K562 (cell line): ENCODE data around the gene ZNF586. TPM values are rescaled to one million over a fixed set of nuclear protein-coding genes. Genes with fewer than 3 reads are reported as not detected.

Experiments used
- ATAC-seq: fragments of 200-7000 bp; cut with Tn5 transposase; 3 replicates; pipeline ENCODE4 v1.9.1; 2020; ENCODE audit warnings: moderate library complexity
- BruUV-seq: library from RNA; stranded (reverse); fragments of 400-500 nt; replicated peaks from 2 replicates; lab custom pipeline; 2021; lab: Mats Ljungman, UMichigan
- CTCF ChIA-PET: fragments of 300-600 bp; formaldehyde crosslinking; extraction: SDS; loops from one replicate; lab custom pipeline; 2021; ENCODE audit warnings: low intra/inter-chr PET ratio; lab: Yijun Ruan, JAX
- POLR2A ChIA-PET: fragments of 300-600, 350-650 bp; sonication (Branson Sonifier 250); formaldehyde crosslinking; extraction: SDS; loops from one replicate; lab custom pipeline; 2021; ENCODE audit warnings: antibody characterized with exemption, inconsistent platforms; lab: Yijun Ruan, JAX
- DNase-seq, 4 experiments: peaks; one replicate each; pipeline versions ENCODE4 v3.0.0 to v3.0.0-alpha.2; 2011 to 2018; ENCODE audit warnings: low spot score in 3 of 4, mixed read lengths in 3 of 4; ENCODE audit errors: extremely low read depth in 1 of 4
- FAIRE-seq: peaks from 2 replicates; lab custom pipeline; 2011; peaks lifted over from hg19 to GRCh38; lab: Jason Lieb, UNC
- H2AFZ ChIP-seq: 2 replicates; pipeline ENCODE4 v1.6.0; 2011; ENCODE audit warnings: low read depth, low read length, control low read depth, inconsistent platforms
- H3K27ac ChIP-seq: fragments of 200-600 bp; 3 replicates; pipeline ENCODE4 v1.8.0; 2011; ENCODE audit warnings: low read depth, mild to moderate bottlenecking, control low read depth, inconsistent platforms, low read length, moderate library complexity, mixed read lengths; ENCODE audit errors: extremely low read depth
- H3K27me3 ChIP-seq, 2 experiments: fragments of 300-600 bp in 1 of 2; 2 replicates in 1 of 2; 3 replicates in 1 of 2; pipeline versions ENCODE4 v1.6.0 to v1.8.0; 2011; ENCODE audit warnings: inconsistent platforms in 2 of 2, low read length in 2 of 2, mild to moderate bottlenecking in 1 of 2, mixed read lengths in 1 of 2, moderate library complexity in 1 of 2; ENCODE audit not compliant: control insufficient read depth in 2 of 2, insufficient read depth in 2 of 2
- H3K36me3 ChIP-seq: fragments of 300-600 bp; 3 replicates; pipeline ENCODE4 v1.8.0; 2011; ENCODE audit warnings: mild to moderate bottlenecking, low read length, inconsistent platforms; ENCODE audit not compliant: control insufficient read depth, insufficient read depth
- H3K4me1 ChIP-seq, 2 experiments: fragments of 200-600 bp in 1 of 2; replicated peaks in 1 of 2; 2 replicates in 1 of 2; 3 replicates in 1 of 2; pipeline versions ENCODE4 v1.5.1 to v1.8.0; 2011; ENCODE audit warnings: inconsistent platforms in 2 of 2, low read length in 2 of 2, mild to moderate bottlenecking in 1 of 2, mixed read lengths in 1 of 2, moderate library complexity in 1 of 2; ENCODE audit not compliant: control insufficient read depth in 2 of 2, insufficient read depth in 2 of 2
- H3K4me2 ChIP-seq: 2 replicates; pipeline ENCODE4 v1.6.1; 2011; ENCODE audit warnings: low read length, control low read depth, inconsistent platforms, mixed read lengths; ENCODE audit not compliant: insufficient read depth
- H3K4me3 ChIP-seq: fragments of 200-600 bp; sonication (generic), shearing (Covaris generic); 2 replicates; pipeline ENCODE4 v1.5.1; 2016; ENCODE audit warnings: control low read depth, inconsistent platforms
- H3K79me2 ChIP-seq: fragments of 200-600 bp; 3 replicates; pipeline ENCODE4 v1.8.0; 2011; ENCODE audit warnings: low read length, inconsistent platforms; ENCODE audit not compliant: control insufficient read depth, insufficient read depth
- H3K9ac ChIP-seq, 2 experiments: 2 replicates each; pipeline versions ENCODE4 v1.6.0 to v1.6.1; 2011; ENCODE audit warnings: low read depth in 2 of 2, low read length in 2 of 2, control low read depth in 1 of 2, inconsistent platforms in 1 of 2, mild to moderate bottlenecking in 1 of 2, mixed read lengths in 1 of 2; ENCODE audit not compliant: insufficient read depth in 1 of 2
- H3K9me1 ChIP-seq: one replicate; pipeline ENCODE4 v1.6.0; 2011; ENCODE audit warnings: inconsistent platforms, mild to moderate bottlenecking, low read length, moderate library complexity; ENCODE audit not compliant: control insufficient read depth, insufficient read depth
- H3K9me3 ChIP-seq: replicated peaks from 2 replicates; pipeline ENCODE4 v1.5.1; 2011; ENCODE audit warnings: low read depth, low read length, inconsistent platforms; ENCODE audit not compliant: control insufficient read depth, insufficient read depth
- H4K20me1 ChIP-seq: replicated peaks from 2 replicates; pipeline ENCODE4 v1.6.1; 2011; ENCODE audit warnings: low read length, inconsistent platforms, mixed read lengths; ENCODE audit not compliant: control insufficient read depth, insufficient read depth
- ATF3 ChIP-seq, 2 experiments: fragments of 450-650 bp in 1 of 2; sonication (generic) in 1 of 2; formaldehyde crosslinking in 1 of 2; IDR thresholded peaks in 1 of 2; conservative IDR thresholded peaks in 1 of 2; 2 replicates each; pipeline versions ENCODE4 v1.6.1 to v1.8.1; 2016 to 2023; ENCODE audit warnings: mild to moderate bottlenecking in 2 of 2, moderate library complexity in 2 of 2, inconsistent platforms in 1 of 2, missing genetic modification reagents in 1 of 2
- CEBPG ChIP-seq, 3 experiments: fragments of 200-800 bp in 1 of 3; sonication (Bioruptor generic) in 1 of 3; sonication (generic) in 1 of 3; formaldehyde crosslinking in 1 of 3; IDR thresholded peaks in 2 of 3; conservative IDR thresholded peaks in 1 of 3; 2 replicates each; pipeline versions ENCODE4 v1.6.1 to v1.8.0; 2016 to 2022; ENCODE audit warnings: missing compliant biosample characterization in 2 of 3, missing genetic modification characterization in 2 of 3, mild to moderate bottlenecking in 1 of 3, missing genetic modification reagents in 1 of 3
- ESRRA ChIP-seq: fragments of 450-650 bp; IDR thresholded peaks from 2 replicates; pipeline ENCODE4 v1.6.1; 2014; ENCODE audit warnings: low read depth, mild to moderate bottlenecking, moderate library complexity, borderline replicate concordance
- RBBP5 ChIP-seq: fragments of 200-600 bp; sonication (generic); IDR thresholded peaks from 2 replicates; pipeline ENCODE4 v1.6.1; 2012; ENCODE audit warnings: borderline replicate concordance, mild to moderate bottlenecking, low read length, control low read depth, inconsistent platforms; ENCODE audit not compliant: insufficient read depth, poor library complexity, severe bottlenecking
- RCOR1 ChIP-seq, 2 experiments: IDR thresholded peaks; 2 replicates each; pipeline ENCODE4 v1.6.1; 2012; ENCODE audit warnings: low read depth in 2 of 2, low read length in 2 of 2, borderline replicate concordance in 1 of 2, improper control_type of control experiment in 1 of 2
- SOX6 ChIP-seq: fragments of 450-650 bp; IDR thresholded peaks from 2 replicates; pipeline ENCODE4 v1.6.1; 2014; ENCODE audit warnings: mild to moderate bottlenecking
- WGBS: fragments of 100-300 bp; shearing (Covaris generic); methylation state at CpG from one replicate; pipeline ENCODE4 v1.1.6; 2016; ENCODE audit warnings: low coverage, mixed read lengths; ENCODE audit not compliant: insufficient coverage; ENCODE audit errors: missing lambda C conversion rate; 5-methylcytosine and 5-hydroxymethylcytosine counted together
- in situ Hi-C: fragments of 300-500 bp; cut with MboI; formaldehyde crosslinking; loops from 4 replicates; pipeline ENCODE4 v1.15.0; 2018; ENCODE audit warnings: inconsistent platforms, mixed read lengths
- intact Hi-C: fragments of 100-400 bp; cut with micrococcal nuclease; formaldehyde crosslinking; loops from 2 replicates; pipeline ENCODE4 v1.14.2; 2022
- polyA plus RNA-seq, 8 experiments: library from polyadenylated mRNA; depleted of rRNA in 4 of 8; stranded (reverse) in 5 of 8; unstranded in 3 of 8; fragments of >200 nt; fragmentation: Nextera tagmentation in 2 of 8; fragmentation: Illumina TruSeq in 1 of 8; extraction: Ambion mirVana in 2 of 8; extraction: Trizol in 1 of 8; gene quantifications; 2 replicates each; pipeline versions ENCODE4 v1.2.1 to v1.2.3, GENCODE V29; 2011 to 2014; ENCODE audit warnings: inconsistent platforms in 1 of 8, missing spikeins in 1 of 8
- total RNA-seq, 7 experiments: library from RNA; depleted of rRNA in 6 of 7; stranded (reverse); fragments of >200 nt in 6 of 7; fragmentation: Illumina TruSeq in 2 of 7; extraction: Trizol in 2 of 7; gene quantifications; 2 replicates each; pipeline versions ENCODE4 v1.2.1 to v1.2.3, GENCODE V29; 2011 to 2021; ENCODE audit warnings: low replicate concordance in 1 of 7

The ZNF586 gene
- total and polyA plus RNA-seq, 9 of the 15 experiments (the other 6 are each of a cell fraction or from before 2014, with no cell fraction given): 2.5 to 12.6 (median 8.4) TPM

- Histone ChIP-seq H3K9me1 (peaks cover 2% of the 10 kb centered on the region), H3K36me3 (peaks cover 45% of the 10 kb centered on the region), H3K4me2 (no peak overlapping the region), H4K20me1 (no peaks in the 10 kb centered on the region), H2AFZ (no peak overlapping the region), H3K27ac (no peak overlapping the region), H3K9ac (no peak overlapping the region), H3K9me3 (no peaks in the 10 kb centered on the region), H3K4me3 (no peak overlapping the region), H3K79me2 (peaks cover 22% of the 10 kb centered on the region), H3K27me3 (no peaks in the 10 kb centered on the region), H3K4me1 (peaks cover 7 to 12% of the 10 kb centered on the region in 2 experiments; a peak in 4 of 5 replicates)
- no peak for TF ChIP-seq CEBPG (CRISPR knock-in tag; IDR thresholded peaks at IDR 0.05)
- TF ChIP-seq CEBPG (tag; conservative IDR thresholded peaks at IDR 0.05 in 1 of 2, IDR thresholded peaks at IDR 0.05 in 1 of 2): peak in 1 of 2 experiments; percentile 69; a peak in 2 of 4 replicates
- peak; percentile 24; the same call in 1 of the 2 replicates for TF ChIP-seq ESRRA
- 0 out of 4 replicates have a peak, but pooled peaks of 1 of the 2 experiments have one; percentile 7 for TF ChIP-seq RCOR1 (IDR thresholded peaks at IDR 0.05; ENCODE audit: borderline replicate concordance in 1 of 2, low read depth in 2 of 2, low read length in 2 of 2)
- TF ChIP-seq ATF3 (IDR thresholded peaks at IDR 0.05): peak; percentile 19; the same call in 1 of the 2 replicates
- no peak for TF ChIP-seq ATF3 (CRISPR knock-in tag; conservative IDR thresholded peaks at IDR 0.05)
- TF ChIP-seq RBBP5: no peak
- peak; percentile 59; the same call in 1 of the 2 replicates for TF ChIP-seq SOX6
- FAIRE-seq (no peak), DNase-seq (no peak), ATAC-seq (no peak)
- no TSS peak for BruUV-seq
- CTCF ChIA-PET: no interaction called here
- POLR2A ChIA-PET: no interaction called here
- in situ Hi-C loops (no loop called here), intact Hi-C loops (no loop called here)
- WGBS: 94% methylated on average over 3 of the region's 3 CpGs
Measured at GRCh38 chr19:57812226-57812625, 42.8 kb downstream of the ZNF586 start.
